GM11168 (cell line): Measurements from ENCODE around the gene HDAC2.
"Not testable (repeated sequence)": the region's sequence is repeated elsewhere in the genome, so short reads cannot be mapped to it uniquely, and the experiment has no call there.

Source experiments
- in situ Hi-C: fragments of 300-500 bp; cut with MboI; formaldehyde crosslinking; loops from one replicate; pipeline ENCODE4 v1.12.0; 2022; ENCODE audit warnings: low sequenced_read_pairs; ENCODE audit not compliant: unreplicated experiment

The HDAC2 gene

DNA sequence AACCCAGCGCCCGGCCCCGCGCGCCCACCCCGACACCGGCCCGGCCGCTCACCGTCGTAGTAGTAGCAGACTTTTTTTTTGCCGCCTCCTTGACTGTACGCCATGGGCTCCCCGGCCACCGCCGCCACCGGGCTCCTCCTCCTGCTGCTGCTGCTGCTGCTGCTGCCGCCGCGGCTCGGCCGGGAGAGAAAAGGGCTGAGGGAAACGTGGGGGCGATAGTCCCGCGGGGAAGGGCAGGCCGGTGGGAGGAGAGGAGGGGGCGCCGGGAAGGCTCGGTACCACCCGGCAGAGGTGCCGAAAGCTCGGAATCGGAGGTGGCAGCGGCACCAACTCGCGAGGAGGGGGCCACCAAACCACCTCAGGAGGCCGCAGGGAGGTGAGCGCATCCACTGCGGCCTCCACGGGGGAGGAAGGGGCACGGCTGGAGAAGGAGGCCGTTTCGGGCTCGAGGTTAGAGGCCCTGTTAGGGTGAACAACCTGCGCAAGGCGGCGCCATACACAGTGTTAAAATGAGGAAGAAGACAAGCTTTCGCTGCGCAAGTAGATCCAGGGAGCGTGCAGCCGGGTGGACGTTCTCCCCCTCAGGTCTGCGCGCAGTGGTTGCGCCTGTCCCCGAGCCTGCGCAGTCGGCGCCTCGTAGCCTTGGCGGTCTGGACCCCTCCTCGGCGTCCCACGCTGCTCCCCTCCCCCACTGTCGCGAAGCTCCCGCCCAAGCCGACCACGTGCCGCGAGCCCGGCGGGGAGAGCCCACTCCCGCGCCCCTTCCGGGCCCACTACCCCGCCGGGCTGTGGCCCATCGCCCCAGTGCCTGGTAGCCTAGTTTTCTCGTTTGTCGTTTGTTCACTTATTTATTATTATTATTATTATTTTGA, at the start of gene HDAC2:
TSS of gene HDAC2 (minus strand) at position 344 of the 872 bp plus-strand sequence. CDS start at position 104, 240 bp downstream.
- in situ Hi-C loops = no loop called here

DNA sequence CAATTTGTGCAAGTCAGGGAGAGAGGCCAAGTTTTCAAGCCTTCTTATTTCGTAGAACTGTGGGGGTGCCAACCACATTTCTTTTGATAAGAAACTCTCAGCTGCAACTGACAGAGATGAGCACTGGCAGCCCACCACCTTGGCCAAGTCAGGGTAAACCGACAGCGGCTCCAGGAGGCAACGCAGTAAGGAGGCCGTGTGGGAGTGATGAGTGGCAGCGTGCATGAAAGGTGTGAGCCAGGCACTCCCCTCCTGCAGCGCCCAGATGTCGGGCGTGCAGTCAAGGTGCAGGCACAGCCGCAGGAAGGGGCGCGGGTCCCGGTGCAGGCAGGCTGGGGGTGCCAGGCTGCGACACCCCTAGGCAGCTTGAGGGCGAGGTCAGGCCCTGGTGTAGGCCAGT, 49.2 kb upstream of the HDAC2 start:
- in situ Hi-C loops = no loop called here

DNA sequence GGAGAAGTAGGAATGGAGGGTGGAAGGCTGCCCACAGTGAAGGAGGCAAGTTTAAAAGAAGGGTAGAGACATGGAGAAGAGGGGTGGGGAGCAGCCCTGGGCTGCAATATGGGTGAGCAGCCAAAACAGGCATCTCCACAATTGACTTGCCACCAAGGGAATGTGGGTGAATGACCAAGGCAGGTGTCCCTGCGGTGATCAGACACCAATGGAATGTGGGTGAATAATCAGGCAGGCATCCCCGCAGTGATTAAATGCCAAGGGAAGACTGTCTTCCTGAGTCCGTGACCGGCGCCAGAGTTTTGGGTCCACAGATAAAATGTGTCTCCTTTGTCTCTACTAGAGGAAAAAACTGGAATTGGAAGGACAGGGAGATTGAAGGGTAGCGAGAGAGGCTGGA, 46.2 kb upstream of the HDAC2 start:
- in situ Hi-C loops = not testable (repeated sequence)

DNA sequence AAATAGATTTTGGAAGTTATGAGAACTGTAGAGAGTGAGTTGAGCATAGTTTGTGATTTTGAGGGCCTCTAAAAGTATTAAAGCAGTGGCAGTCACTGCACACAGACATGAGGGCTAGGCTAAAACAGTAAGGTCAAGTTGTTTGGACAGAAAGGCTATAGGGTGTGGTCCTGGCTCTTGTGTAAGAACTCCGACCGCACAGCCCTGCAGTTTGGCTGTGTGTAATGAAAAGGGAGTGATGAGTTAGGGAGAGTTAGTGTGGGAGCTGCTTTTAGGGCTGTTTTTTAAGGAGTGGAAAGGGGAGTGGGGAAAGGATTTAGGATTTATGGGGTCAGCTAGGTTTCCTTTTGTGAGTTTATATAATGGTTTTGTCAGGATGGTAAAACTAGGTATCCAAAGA, 43.2 kb upstream of the HDAC2 start:
- in situ Hi-C loops = not testable (repeated sequence)

DNA sequence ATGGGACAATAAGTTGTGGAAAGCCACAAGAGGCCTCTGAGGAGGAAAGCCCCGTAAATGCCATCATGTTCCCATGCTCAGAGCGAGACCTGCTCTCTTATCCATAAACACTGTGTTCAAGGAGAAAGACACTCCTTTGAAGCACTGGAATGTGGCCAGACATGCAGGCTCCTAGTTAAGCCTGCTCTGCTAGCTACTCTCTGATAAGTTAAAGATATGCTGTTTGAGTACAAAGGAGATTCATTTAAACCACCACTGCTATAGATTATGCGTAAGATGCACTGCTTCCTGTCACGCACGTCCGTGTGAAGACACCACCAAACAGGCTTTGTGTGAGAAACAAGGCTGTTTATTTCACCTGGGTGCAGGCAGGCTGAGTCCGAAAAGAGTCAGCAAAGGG, 40.5 kb upstream of the HDAC2 start:
- in situ Hi-C loops = not testable (repeated sequence)

DNA sequence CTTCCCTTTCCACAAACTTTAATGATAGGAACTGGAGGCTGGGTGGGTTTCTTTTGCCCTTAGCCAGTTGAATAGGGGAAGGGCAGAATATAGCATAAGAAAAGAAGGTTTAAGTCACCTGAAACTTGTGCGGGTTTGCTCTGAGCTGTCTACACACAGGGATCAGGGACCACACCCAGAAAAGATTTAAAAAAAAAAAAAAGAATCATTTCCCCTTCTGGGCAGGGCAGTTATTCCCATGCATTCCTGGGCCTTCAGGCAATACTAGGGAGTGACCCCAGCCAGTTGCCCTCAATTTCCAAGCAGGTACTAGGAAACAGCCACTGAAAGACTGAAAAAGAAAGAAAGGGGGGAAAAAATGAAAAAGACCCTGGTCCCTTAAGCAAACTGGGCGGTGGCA, 39.6 kb upstream of the HDAC2 start:
- in situ Hi-C loops = no loop called here

DNA sequence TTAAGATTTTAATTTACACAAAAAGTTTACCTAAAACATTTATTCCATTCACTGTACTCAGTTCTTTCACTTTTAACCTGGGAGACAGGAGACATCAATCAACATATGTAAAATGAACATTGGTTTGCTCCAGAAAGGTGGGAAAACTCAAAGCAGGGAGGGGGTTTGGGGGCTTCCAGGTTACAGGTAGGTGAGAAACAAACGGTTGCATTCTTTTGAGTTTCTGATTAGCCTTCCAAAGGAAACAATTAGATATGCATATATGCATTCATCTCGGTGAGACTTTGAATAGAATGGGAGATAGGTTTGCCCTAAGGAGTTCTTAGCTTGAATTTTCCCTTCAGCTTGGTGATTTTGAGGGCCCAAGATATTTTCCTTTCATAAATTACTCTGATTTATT, 38.2 kb upstream of the HDAC2 start:
- in situ Hi-C loops = no loop called here

DNA sequence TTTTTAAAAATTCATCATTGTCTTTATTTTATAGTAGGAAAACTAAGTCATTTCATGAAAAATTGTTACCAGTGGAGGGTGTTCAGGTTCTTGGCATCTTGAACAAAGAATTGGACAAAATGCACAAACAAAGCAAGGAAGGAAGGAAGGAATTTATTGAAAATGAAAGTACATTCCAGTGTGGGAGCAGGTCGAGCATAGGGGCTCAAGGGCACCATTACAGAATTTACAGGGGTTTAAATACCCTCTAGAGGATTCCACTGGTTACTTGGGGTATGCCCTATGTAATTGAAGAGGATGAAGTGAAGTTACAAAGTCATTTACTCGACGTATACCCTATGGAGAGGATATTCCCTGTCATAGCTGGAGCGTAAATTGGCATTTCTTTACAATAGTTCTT, 37.4 kb upstream of the HDAC2 start:
- in situ Hi-C loops = no loop called here

DNA sequence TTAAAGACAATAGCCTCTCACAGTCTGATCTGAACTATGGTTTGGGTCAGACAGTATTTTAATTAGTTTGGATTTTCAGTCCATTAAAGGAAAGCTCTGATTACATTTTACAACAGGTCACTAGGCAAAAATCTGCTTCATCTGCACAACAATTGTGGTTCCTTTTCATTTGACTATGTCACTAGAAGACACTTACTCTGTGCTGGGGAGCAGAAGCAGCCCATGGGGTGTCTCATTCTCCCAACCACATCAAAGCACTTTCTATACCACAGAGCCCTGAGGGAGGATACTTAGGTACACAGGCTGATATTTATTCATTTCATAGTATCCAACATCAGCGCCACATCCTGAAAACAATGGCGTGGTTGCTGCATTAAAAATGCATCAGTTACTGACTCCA, 36.6 kb upstream of the HDAC2 start:
- in situ Hi-C loops = no loop called here

DNA sequence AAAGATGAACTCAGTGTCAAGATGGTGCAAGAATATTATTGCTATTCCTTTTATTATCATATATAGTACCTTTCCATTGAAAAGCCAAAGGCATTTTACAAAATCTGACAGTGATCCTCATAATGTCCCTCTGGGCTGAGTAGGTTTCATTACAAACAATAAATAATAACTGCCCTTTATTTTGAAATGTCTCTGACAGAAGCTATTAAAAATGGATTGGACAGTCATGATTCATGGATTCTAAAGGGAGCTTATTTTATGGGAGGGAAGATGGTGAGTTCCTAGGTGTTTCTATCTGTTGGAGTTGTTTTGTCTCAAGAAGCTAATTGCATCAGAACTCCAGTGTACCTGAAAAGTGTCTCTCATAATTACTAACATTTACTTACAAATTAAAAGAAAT, 30.4 kb upstream of the HDAC2 start:
- in situ Hi-C loops = no loop called here

DNA sequence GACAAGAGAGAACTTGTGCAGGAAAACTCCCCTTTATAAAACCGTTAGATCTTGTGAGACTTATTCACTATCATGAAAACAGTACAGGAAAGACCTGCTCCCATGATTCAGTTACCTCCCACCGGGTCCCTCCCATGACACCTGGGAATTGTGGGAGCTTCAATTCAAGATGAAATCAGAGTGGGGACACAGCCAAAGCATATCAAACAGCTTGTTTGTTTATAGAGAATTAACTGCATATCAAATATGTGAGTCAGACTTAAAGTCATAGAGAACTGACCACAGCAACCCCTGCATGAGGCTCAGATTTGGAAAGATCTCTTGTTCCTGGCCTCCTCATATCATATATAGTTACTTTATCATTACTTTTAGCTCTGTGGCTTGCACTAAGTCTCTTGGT, 29.1 kb upstream of the HDAC2 start:
- in situ Hi-C loops = no loop called here

DNA sequence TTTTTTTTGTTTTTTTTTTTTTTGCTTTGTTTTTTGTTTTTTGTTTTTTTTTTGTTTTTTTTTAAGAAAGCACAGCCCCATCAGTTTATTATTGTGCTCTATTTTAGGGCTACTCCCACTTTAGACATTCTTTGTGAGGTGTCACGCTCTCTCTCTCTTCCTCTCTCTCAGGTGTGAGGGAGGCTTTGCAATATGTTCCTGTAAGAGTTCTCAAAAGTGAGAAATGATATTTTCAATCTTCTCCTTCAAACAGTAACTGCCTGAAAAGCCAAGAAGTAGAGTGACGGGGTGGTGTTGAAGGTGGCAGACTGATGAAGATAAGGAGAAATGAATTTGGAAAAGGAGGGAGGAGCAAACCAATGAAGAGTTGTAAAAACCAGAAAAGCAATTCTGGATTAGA, 28.3 kb upstream of the HDAC2 start:
- in situ Hi-C loops = no loop called here

DNA sequence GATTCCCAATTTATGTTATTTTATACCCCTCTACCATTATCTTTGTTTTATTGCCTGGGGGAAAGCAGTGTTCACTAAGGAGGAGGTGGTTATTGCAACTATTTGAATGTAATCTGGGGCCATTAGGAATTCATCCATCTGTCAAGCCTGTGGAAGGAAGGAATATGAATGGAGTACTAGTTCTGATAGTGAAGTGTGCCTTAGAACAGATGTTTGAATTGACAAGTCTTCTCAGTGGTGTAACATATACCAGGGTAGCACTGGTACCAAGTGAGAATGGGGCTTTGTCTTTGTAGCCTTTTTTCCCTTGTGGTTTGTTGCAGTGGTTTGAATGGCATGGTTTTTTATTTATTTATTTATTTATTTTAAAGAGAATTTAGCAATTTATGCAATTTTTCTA, 27.9 kb upstream of the HDAC2 start:
- in situ Hi-C loops = no loop called here

DNA sequence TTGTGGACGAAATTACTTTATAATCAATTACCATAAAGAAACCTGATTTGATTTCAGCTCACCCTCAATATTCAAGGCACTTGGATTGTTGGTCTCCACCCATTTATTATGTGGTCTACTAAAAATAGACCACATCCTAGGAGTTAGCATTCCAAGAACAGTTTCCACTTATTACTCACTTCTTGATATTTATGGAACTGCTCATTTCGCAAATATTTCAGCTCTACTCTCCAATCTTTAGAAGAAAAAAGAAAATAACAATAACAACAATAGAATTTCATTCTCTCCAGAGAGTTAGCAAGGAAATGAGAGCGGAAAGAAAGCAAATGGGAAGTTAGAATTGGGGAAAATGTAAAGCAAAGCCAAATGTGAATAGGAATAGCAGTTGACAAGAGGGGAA, 26.2 kb upstream of the HDAC2 start:
- in situ Hi-C loops = no loop called here

DNA sequence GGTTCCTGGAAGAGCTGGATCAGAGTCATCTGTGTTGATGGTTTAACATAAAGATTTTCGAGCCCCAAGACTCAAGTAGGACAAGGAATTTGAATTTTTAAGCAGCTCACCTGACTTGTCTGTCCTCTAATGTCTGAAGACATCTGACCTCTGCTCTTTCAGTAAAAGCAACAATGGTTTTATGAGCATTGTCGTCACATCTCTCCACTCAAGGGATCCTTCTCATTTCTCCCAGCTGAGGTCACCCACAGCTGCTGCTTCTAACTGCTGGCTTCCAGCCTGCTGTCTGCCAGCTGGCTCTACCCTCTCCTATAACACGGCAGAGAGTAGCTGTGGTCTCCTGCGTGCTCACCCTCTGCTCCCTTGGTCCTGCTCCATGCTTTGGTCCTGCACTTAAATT, 24.7 kb upstream of the HDAC2 start:
- in situ Hi-C loops = no loop called here

DNA sequence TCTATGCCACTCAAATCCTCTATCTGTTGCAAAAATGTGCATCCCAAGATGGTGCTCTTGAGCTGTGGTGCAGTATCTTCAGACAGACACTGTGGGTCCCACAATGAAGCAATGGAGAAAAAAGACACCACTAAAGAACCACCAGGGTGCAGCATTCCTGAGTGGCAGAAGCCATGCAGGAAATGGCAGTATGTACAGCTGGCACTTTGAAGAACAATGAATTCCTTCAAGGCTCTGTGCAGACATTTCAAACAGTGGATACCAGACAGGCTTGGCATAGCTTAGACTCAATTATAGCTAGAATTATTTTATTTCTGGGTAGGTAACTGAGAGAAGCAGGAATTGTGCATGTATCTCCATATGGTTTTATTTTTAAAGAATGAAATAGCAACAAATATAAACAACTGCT, 24.0 kb upstream of the HDAC2 start:
- in situ Hi-C loops = no loop called here

DNA sequence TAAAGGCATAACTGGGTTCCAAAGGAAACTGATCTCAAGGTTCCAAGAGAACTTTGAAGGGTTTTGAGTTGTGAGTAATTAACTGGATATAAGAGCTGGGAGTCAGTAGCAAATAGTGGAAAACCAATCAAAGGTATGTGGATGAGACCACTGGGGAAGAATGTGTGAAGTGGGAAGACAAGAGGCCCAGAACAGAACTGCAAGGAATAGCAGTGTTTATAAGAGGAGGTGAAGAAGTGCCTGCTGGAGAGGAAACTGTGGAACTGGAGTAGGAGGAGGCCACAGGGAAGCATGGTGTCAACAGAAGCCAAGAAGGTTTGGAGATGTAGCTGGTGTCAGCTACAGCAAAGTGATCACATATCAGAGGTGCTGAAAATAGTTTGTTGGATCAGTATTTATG, 18.7 kb upstream of the HDAC2 start:
- in situ Hi-C loops = no loop called here

DNA sequence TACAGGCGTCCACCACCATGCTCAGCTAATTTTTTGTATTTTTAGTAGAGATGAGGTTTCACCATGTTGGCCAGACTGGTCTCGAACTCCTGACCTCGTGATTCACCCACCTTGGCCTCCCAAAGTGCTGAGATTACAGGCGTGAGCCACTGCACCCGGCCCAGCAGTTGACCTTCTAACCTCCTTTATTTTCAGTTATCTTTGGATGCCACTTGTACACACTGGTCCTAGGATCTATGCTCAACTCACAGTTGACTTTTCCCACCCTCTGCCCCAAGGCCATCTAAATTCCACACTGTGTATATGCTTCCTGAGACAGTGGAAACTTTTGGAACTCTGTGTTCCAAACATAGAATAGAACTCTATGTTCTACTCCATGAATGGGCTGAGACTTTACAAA, 11.7 kb upstream of the HDAC2 start:
- in situ Hi-C loops = not testable (repeated sequence)

DNA sequence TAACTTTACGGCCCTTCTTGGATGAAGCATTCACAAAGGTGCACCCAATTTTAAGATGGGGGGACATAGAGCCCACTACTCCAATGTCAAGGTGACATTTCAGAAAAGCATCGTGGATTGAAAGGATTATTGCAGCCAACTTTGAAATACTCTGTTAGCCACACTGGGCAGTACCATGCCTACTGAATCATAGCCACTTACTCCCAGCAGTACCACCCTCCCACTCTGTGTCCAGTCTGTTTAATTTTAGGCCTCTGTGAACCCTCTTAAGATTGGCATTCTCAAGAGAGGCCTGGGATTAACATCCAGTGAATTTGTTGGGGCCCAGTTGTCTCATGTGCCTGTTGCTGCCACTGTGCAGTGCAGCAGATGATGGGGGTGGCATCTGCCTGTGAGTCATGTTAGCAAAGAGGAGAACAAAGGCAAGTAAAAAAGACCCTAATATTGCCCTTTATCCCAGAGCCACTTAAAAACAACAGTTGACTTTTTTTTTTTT, 11.2 kb upstream of the HDAC2 start:
- in situ Hi-C loops = no loop called here

DNA sequence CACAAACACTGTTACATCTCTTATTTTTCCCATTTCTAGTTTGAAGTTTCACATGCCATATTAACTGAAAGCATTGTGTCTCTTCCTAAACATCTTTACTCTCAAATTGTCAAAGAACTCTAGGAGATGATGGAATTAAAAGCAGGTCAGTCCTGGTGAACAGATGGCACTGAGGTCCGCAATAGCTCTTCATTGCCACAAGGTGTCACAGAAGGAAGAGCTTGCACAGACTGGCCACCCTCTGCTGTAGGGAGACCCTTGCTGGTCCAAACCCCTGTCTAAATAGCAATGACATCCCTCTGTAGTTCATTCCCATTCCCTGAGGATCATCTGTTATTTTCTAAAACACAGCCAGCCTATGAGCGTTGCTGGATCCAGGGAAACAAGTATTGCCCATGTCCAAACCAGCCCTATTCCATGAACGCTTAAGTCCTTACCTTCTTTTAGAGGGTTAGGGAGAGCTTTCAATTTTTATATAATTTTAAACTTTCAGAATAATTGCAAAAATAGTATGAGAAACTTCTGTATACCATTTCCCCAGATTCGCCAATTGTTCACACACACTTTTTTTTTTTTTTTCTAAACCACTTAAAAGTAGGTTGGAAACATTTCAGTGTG, 10.1 kb upstream of the HDAC2 start:
- in situ Hi-C loops = no loop called here

DNA sequence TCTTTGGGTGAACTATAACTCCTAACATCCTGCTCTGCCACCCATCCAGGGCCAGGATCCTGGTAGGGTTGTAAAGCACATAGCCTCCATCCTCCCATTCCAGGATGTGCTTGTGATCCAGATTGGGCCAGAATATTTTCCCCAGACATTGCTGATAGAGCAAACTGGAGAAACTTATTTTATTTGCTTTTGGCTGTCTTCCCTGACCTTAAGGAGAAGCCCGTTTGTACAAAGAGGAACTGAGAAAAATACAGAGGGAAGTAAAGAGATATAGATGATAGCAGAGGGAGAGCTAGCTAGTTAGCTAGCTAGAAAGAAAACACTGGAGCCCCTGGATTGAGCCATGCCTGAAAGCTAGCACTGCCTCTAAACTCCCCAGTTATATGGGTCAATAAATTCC, 9.0 kb upstream of the HDAC2 start:
- in situ Hi-C loops = no loop called here
